Measurements from ENCODE around the gene TBXAS1. TPM values are rescaled to one million over a fixed set of nuclear protein-coding genes. Genes with fewer than 3 reads are reported as not detected.

TBXAS1 gene
- total RNA-seq, 1 experiment from 2014 or later, result 2.2 TPM

DNA sequence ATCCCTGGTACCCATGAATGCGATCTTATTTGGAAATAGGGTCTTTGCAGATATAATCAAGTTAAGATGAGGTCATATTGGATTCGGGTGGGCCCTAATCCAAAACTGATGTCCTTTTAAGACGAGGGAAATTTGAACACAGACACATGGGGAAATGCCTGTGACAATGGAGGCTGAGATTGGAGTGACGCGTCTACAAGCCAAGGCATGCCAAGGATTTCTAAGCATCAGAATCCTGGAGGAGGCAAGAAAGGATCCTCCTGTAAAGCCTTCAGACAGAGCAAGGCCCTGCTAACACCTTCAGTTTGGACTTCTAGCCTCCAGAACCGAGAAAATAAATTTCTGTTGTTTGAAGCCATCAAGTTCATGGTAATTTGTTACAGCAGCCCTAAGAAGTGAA is 215.2 kb downstream of the TBXAS1 start:
- Histone ChIP-seq H3K27me3 (ENCODE audit: insufficient read depth, low read depth) (no peaks in the 10 kb centered on the region), H3K4me3 (no peak overlapping the region), H3K9me3 (ENCODE audit: insufficient read depth, low read depth) (no peaks in the 10 kb centered on the region), H3K36me3 (ENCODE audit: low read depth) (0 out of 2 replicates have a peak, but pooled peaks cover 3% of the 10 kb centered on the region), H3K4me1 (replicated peaks; ENCODE audit: insufficient read depth) (peaks cover 5% of the 10 kb centered on the region), H2AFZ (no peak overlapping the region), H3K79me2 (ENCODE audit: low read depth) (no peaks in the 10 kb centered on the region), H3K9me2 (ENCODE audit: insufficient read depth) (no peaks in the 10 kb centered on the region), H3K27ac (no peak overlapping the region), H3F3A (ENCODE audit: insufficient read depth, low read depth) (0 out of 2 replicates have a peak, but pooled peaks cover 3% of the 10 kb centered on the region), H4K20me1 (ENCODE audit: insufficient read depth) (no peaks in the 10 kb centered on the region), H3K4me2 (no peak overlapping the region)
- ChIA-PET CTCF (no interaction called here), POLR2A (ENCODE audit: unreplicated experiment) (no interaction called here)
- DNase-seq, result no peak
- TF ChIP-seq, protein P1, sequence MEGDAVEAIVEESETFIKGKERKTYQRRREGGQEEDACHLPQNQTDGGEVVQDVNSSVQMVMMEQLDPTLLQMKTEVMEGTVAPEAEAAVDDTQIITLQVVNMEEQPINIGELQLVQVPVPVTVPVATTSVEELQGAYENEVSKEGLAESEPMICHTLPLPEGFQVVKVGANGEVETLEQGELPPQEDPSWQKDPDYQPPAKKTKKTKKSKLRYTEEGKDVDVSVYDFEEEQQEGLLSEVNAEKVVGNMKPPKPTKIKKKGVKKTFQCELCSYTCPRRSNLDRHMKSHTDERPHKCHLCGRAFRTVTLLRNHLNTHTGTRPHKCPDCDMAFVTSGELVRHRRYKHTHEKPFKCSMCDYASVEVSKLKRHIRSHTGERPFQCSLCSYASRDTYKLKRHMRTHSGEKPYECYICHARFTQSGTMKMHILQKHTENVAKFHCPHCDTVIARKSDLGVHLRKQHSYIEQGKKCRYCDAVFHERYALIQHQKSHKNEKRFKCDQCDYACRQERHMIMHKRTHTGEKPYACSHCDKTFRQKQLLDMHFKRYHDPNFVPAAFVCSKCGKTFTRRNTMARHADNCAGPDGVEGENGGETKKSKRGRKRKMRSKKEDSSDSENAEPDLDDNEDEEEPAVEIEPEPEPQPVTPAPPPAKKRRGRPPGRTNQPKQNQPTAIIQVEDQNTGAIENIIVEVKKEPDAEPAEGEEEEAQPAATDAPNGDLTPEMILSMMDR (conservative IDR thresholded peaks at IDR 0.05), result no peak
- TF ChIP-seq EZH2 (IDR thresholded peaks at IDR 0.05; ENCODE audit: low read depth), result no peak
- BruUV-seq (replicated peaks), result no TSS peak
- intact Hi-C loops (cut with micrococcal nuclease; ENCODE audit: unreplicated experiment), result no loop called here

DNA sequence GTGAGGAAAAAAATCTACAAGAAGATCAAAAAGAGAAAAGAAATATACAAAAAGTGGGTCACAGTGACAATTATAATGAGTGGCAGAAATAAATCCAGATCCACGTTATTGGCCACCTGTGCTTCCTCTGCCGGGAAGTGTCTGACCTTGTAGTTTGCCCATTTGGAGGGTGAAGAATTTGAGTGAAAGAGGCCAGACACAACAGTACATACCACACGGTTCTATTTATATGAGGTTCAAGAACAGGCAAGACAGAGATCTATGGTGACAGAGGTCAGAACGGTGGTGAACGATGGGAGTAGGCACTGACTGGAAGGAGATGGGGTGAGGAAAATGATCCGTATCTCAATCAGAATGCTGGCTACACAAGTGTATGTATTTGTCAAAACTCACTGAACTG is 216.6 kb downstream of the TBXAS1 start:
- no peak overlapping the region for H3K4me3 ChIP-seq
- H3F3A ChIP-seq (ENCODE audit: insufficient read depth, low read depth), result 0 out of 2 replicates have a peak, but pooled peaks cover 10% of the 10 kb centered on the region
- H3K27ac ChIP-seq, result no peak overlapping the region
- ChIA-PET POLR2A (ENCODE audit: unreplicated experiment) (no interaction called here), CTCF (no interaction called here)
- no peaks in the 10 kb centered on the region for H3K27me3 ChIP-seq (ENCODE audit: insufficient read depth, low read depth)
- no TSS peak for BruUV-seq (replicated peaks)
- 0 out of 2 replicates have a peak, but pooled peaks cover 3% of the 10 kb centered on the region for H3K36me3 ChIP-seq (ENCODE audit: low read depth)
- intact Hi-C loops (cut with micrococcal nuclease; ENCODE audit: unreplicated experiment), result no loop called here
- no peak overlapping the region for H2AFZ ChIP-seq
- H3K4me1 ChIP-seq (replicated peaks; ENCODE audit: insufficient read depth), result peaks cover 12% of the 10 kb centered on the region
- H4K20me1 ChIP-seq (ENCODE audit: insufficient read depth), result no peaks in the 10 kb centered on the region
- no peak overlapping the region for H3K4me2 ChIP-seq
- no peaks in the 10 kb centered on the region for H3K79me2 ChIP-seq (ENCODE audit: low read depth)
- H3K9me2 ChIP-seq (ENCODE audit: insufficient read depth), result no peaks in the 10 kb centered on the region
- no peaks in the 10 kb centered on the region for H3K9me3 ChIP-seq (ENCODE audit: insufficient read depth, low read depth)
- DNase-seq, result no peak
- TF ChIP-seq, protein P1 (conservative IDR thresholded peaks at IDR 0.05), result no peak
- TF ChIP-seq EZH2 (IDR thresholded peaks at IDR 0.05; ENCODE audit: low read depth), result no peak

DNA sequence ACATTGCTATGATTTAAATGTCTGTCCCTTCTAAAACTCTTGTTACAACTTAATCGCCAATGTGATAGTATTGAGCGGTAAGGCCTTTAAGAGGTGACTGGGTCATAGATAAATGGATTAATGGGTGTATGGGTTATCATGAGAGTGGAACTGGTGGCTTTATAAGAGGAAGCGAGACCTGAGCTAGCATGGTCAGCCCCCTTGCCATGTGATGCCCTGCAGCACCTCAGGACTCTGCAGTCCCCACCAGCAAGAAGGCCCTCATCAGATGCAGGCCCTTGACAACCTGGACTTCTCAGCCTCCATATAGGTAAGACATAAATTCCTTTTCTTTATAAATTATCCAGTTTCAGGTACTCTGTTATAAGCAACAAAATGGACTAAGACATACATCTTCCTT is 218.1 kb downstream of the TBXAS1 start:
- ChIA-PET CTCF (no interaction called here), POLR2A (ENCODE audit: unreplicated experiment) (no interaction called here)
- H3K27me3 ChIP-seq (ENCODE audit: insufficient read depth, low read depth), result no peaks in the 10 kb centered on the region
- H3K4me1 ChIP-seq (replicated peaks; ENCODE audit: insufficient read depth), result peaks cover 12% of the 10 kb centered on the region
- H3K79me2 ChIP-seq (ENCODE audit: low read depth), result no peaks in the 10 kb centered on the region
- no peak overlapping the region for H2AFZ ChIP-seq
- intact Hi-C loops (cut with micrococcal nuclease; ENCODE audit: unreplicated experiment), result no loop called here
- no peak for DNase-seq
- H3F3A ChIP-seq (ENCODE audit: insufficient read depth, low read depth), result 0 out of 2 replicates have a peak, but pooled peaks cover 10% of the 10 kb centered on the region
- H3K9me2 ChIP-seq (ENCODE audit: insufficient read depth), result no peaks in the 10 kb centered on the region
- H3K4me2 ChIP-seq, result no peak overlapping the region
- no peaks in the 10 kb centered on the region for H4K20me1 ChIP-seq (ENCODE audit: insufficient read depth)
- H3K27ac ChIP-seq, result no peak overlapping the region
- H3K36me3 ChIP-seq (ENCODE audit: low read depth), result no peaks in the 10 kb centered on the region
- no TSS peak for BruUV-seq (replicated peaks)
- no peak for TF ChIP-seq EZH2 (IDR thresholded peaks at IDR 0.05; ENCODE audit: low read depth)
- TF ChIP-seq, protein P1 (conservative IDR thresholded peaks at IDR 0.05), result no peak
- H3K9me3 ChIP-seq (ENCODE audit: insufficient read depth, low read depth), result no peaks in the 10 kb centered on the region
- no peak overlapping the region for H3K4me3 ChIP-seq
